ENCODE results near the gene CHAD. TPM values are rescaled to one million over a fixed set of nuclear protein-coding genes. Genes with fewer than 3 reads are reported as not detected.

The CHAD gene
- total and polyA plus RNA-seq, 2 of the 13 experiments (the other 11 are each of a cell fraction or from before 2014, with no cell fraction given), result 1.4 TPM; not detected in 1

GRCh38 chr17:50426814-50427787 is 41.6 kb downstream of the CHAD start (continued):
- TF ChIP-seq ZNF530 (CRISPR knock-in tag; IDR thresholded peaks at IDR 0.05; ENCODE audit: low read depth) (no peak), ZNF430 (CRISPR knock-in tag; IDR thresholded peaks at IDR 0.05) (no peak), PLSCR1 (CRISPR knock-in tag; IDR thresholded peaks at IDR 0.05; ENCODE audit: borderline replicate concordance) (no peak), CAMTA2 (CRISPR knock-in tag; IDR thresholded peaks at IDR 0.05; ENCODE audit: borderline replicate concordance) (no peak), DMAP1 (CRISPR knock-in tag; IDR thresholded peaks at IDR 0.05) (peak; percentile 60; the same call in 1 of the 2 replicates), HHEX (CRISPR knock-in tag; IDR thresholded peaks at IDR 0.05) (no peak), ZNF556 (CRISPR knock-in tag; IDR thresholded peaks at IDR 0.05; ENCODE audit: borderline replicate concordance) (peak; percentile 53), CHD4 (IDR thresholded peaks at IDR 0.05; ENCODE audit: borderline replicate concordance, low read length) (peak; percentile 85), MED1 (CRISPR knock-in tag; IDR thresholded peaks at IDR 0.05) (peak; percentile 10; the same call in 1 of the 2 replicates), ATAD3A (CRISPR knock-in tag; IDR thresholded peaks at IDR 0.05) (no peak), CENPT (CRISPR knock-in tag; IDR thresholded peaks at IDR 0.05; ENCODE audit: low read depth) (no peak), ARNT2 (CRISPR knock-in tag; IDR thresholded peaks at IDR 0.05; ENCODE audit: low read depth) (0 out of 2 replicates have a peak, but pooled peaks have one; percentile 25), MLX (CRISPR knock-in tag; IDR thresholded peaks at IDR 0.05) (no peak), MIXL1 (CRISPR knock-in tag; IDR thresholded peaks at IDR 0.05) (0 out of 2 replicates have a peak, but pooled peaks have one; percentile 8), EHMT2 (IDR thresholded peaks at IDR 0.05; ENCODE audit: borderline replicate concordance, low read depth, low read length) (0 out of 2 replicates have a peak, but pooled peaks have one; percentile 45), THAP9 (CRISPR knock-in tag; IDR thresholded peaks at IDR 0.05; ENCODE audit: borderline replicate concordance) (peak; percentile 35; the same call in 1 of the 2 replicates), ZBTB42 (CRISPR knock-in tag; IDR thresholded peaks at IDR 0.05) (0 out of 2 replicates have a peak, but pooled peaks have one; percentile 58), ZNF790 (CRISPR knock-in tag; IDR thresholded peaks at IDR 0.05; ENCODE audit: borderline replicate concordance) (no peak), REPIN1 (CRISPR knock-in tag; IDR thresholded peaks at IDR 0.05; ENCODE audit: borderline replicate concordance, low read depth) (peak; percentile 59; the same call in 1 of the 2 replicates), ZNF441 (CRISPR knock-in tag; IDR thresholded peaks at IDR 0.05; ENCODE audit: borderline replicate concordance) (no peak), ATF7-NPFF (CRISPR knock-in tag; IDR thresholded peaks at IDR 0.05; ENCODE audit: low read depth) (no peak), ISL2 (CRISPR knock-in tag; IDR thresholded peaks at IDR 0.05) (no peak), ZNF749 (CRISPR knock-in tag; IDR thresholded peaks at IDR 0.05; ENCODE audit: borderline replicate concordance) (no peak), ZNF564 (CRISPR knock-in tag; IDR thresholded peaks at IDR 0.05) (0 out of 2 replicates have a peak, but pooled peaks have one; percentile 28)
